Neural cell (in vitro differentiated cells): ENCODE measurements around the gene INF2. TPM values are rescaled to one million over a fixed set of nuclear protein-coding genes. Genes with fewer than 3 reads are reported as not detected.

Source experiments
- H2AFZ ChIP-seq: fragments of 200-600, 300-800 bp; sonication (generic), shearing (Covaris generic); 2 replicates; pipeline ENCODE4 v1.6.0; 2014; ENCODE audit warnings: low read depth, mild to moderate bottlenecking, antibody characterized with exemption, low read length, moderate library complexity
- H3F3A ChIP-seq: fragments of 200-600 bp; shearing (Covaris generic); 2 replicates; pipeline ENCODE4 v1.6.1; 2016; ENCODE audit warnings: mild to moderate bottlenecking, moderate library complexity, mixed read lengths, antibody characterized with exemption, low read length; ENCODE audit not compliant: insufficient read depth, poor library complexity, severe bottlenecking
- H3K27ac ChIP-seq: fragments of 200-600, 300-800 bp; sonication (generic), shearing (Covaris generic); 2 replicates; pipeline ENCODE4 v1.5.1; 2014; ENCODE audit warnings: mild to moderate bottlenecking, low read length, moderate library complexity
- H3K27me3 ChIP-seq: fragments of 300-800, 200-600 bp; sonication (generic), shearing (Covaris generic); 2 replicates; pipeline ENCODE4 v1.6.0; 2014; ENCODE audit warnings: mild to moderate bottlenecking, low read depth, low read length, moderate library complexity; ENCODE audit not compliant: insufficient read depth
- H3K36me3 ChIP-seq: fragments of 300-800, 200-600 bp; sonication (generic), shearing (Covaris generic); 2 replicates; pipeline ENCODE4 v1.5.1; 2014; ENCODE audit warnings: mild to moderate bottlenecking, antibody characterized with exemption, low read length, moderate library complexity; ENCODE audit not compliant: insufficient read depth
- H3K4me2 ChIP-seq: fragments of 300-800, 200-600 bp; sonication (generic), shearing (Covaris generic); 2 replicates; pipeline ENCODE4 v1.6.0; 2014; ENCODE audit warnings: mild to moderate bottlenecking, low read length
- H3K4me3 ChIP-seq: fragments of 300-800, 200-600 bp; sonication (generic), shearing (Covaris generic); 2 replicates; pipeline ENCODE4 v1.5.1; 2014; ENCODE audit warnings: mild to moderate bottlenecking, low read length, moderate library complexity
- H3K79me2 ChIP-seq: fragments of 200-600 bp; shearing (Covaris generic); replicated peaks from 2 replicates; pipeline ENCODE4 v1.6.0; 2014; ENCODE audit warnings: mild to moderate bottlenecking, low read length, moderate library complexity; ENCODE audit not compliant: insufficient read depth
- H3K9ac ChIP-seq: fragments of 300-800, 200-600 bp; sonication (generic), shearing (Covaris generic); 2 replicates; pipeline ENCODE4 v1.6.1; 2016; ENCODE audit warnings: mild to moderate bottlenecking, low read length, mixed read lengths
- H3K9me2 ChIP-seq: fragments of 200-600 bp; shearing (Covaris generic); 2 replicates; pipeline ENCODE4 v1.6.1; 2016; ENCODE audit warnings: mild to moderate bottlenecking, low read length, mixed read lengths; ENCODE audit not compliant: insufficient read depth
- H3K9me3 ChIP-seq: fragments of 200-600, 300-800 bp; sonication (generic), shearing (Covaris generic); 2 replicates; pipeline ENCODE4 v1.6.1; 2016; ENCODE audit warnings: mild to moderate bottlenecking, mixed run types, low read length, moderate library complexity, mixed read lengths
- H4K20me1 ChIP-seq: fragments of 200-600 bp; shearing (Covaris generic); 2 replicates; pipeline ENCODE4 v1.6.1; 2016; ENCODE audit warnings: mild to moderate bottlenecking, mixed run types; ENCODE audit not compliant: insufficient read depth
- EP300 ChIP-seq: fragments of 450-650 bp; conservative IDR thresholded peaks from 2 replicates; pipeline ENCODE4 v1.6.1; 2014; ENCODE audit warnings: antibody characterized with exemption, mild to moderate bottlenecking, moderate library complexity; ENCODE audit not compliant: poor library complexity, severe bottlenecking
- EZH2 ChIP-seq: fragments of 200-600, 300-800 bp; shearing (Covaris generic), sonication (generic); IDR thresholded peaks from 2 replicates; pipeline ENCODE4 v1.6.1; 2014; ENCODE audit warnings: antibody characterized with exemption, low read length, borderline replicate concordance, mild to moderate bottlenecking; ENCODE audit not compliant: insufficient read depth, poor library complexity, severe bottlenecking
- POLR2AphosphoS5 ChIP-seq: IDR thresholded peaks from 2 replicates; pipeline ENCODE4 v1.6.1; 2012
- RAD21 ChIP-seq: fragments of 450-650 bp; conservative IDR thresholded peaks from 2 replicates; pipeline ENCODE4 v1.6.1; 2014; ENCODE audit warnings: antibody characterized with exemption, mild to moderate bottlenecking, moderate library complexity
- SMC3 ChIP-seq: fragments of 450-650 bp; conservative IDR thresholded peaks from 2 replicates; pipeline ENCODE4 v1.6.1; 2014; ENCODE audit warnings: antibody characterized with exemption, mild to moderate bottlenecking, moderate library complexity; ENCODE audit not compliant: poor library complexity
- TAF1 ChIP-seq: IDR thresholded peaks from 2 replicates; pipeline ENCODE4 v1.6.1; 2012; ENCODE audit warnings: low read depth
- polyA plus RNA-seq: library from polyadenylated mRNA; depleted of rRNA; stranded (reverse); fragments of >200 nt; gene quantifications from 2 replicates; pipeline ENCODE4 v1.2.3, GENCODE V29; 2014
- TF ChIP-seq, protein P1 (sequence below): IDR thresholded peaks from 2 replicates; pipeline ENCODE4 v1.6.1; 2012; ENCODE audit warnings: borderline replicate concordance
- TF ChIP-seq, protein P2 (sequence below): fragments of 450-650 bp; IDR thresholded peaks from 2 replicates; pipeline ENCODE4 v1.5.1; 2014; ENCODE audit warnings: antibody characterized with exemption, mild to moderate bottlenecking, moderate library complexity; ENCODE audit not compliant: poor library complexity, severe bottlenecking

Gene INF2
- polyA plus RNA-seq, 1 donor from 2014 or later: 0.02 TPM

DNA sequence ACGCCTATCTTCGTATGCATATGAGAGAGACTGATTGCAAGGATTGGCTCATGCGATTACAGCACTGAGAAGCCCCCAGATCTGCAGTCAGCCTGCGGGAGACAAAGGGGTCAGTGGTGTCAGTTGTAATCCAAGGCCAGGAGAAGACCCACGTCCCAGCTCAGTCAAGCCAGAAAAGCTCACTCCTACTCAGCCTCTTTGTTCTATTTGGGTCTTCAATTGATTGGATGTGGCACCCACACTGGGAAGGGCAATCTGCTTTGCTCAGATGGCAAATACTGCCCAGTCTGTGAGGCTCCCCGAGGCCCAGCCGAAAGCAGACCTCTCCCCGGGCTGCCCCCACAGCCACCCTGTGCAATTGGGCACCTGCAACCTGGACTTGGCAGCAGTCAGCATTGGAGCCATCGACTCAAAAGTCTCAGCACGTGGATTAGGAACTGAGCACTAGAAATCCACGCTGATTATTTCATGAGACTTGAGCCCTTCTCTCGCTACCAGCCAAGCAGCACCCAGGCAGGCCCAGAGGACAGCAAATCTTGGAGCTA, 45.3 kb upstream of the INF2 start:
- no peak overlapping the region for H2AFZ ChIP-seq
- H3K27me3 ChIP-seq: no peaks in the 10 kb centered on the region
- H3F3A ChIP-seq: no peaks in the 10 kb centered on the region
- no peak overlapping the region for H3K9ac ChIP-seq
- no peak for TF ChIP-seq POLR2AphosphoS5
- no peaks in the 10 kb centered on the region for H3K79me2 ChIP-seq
- peaks cover 2% of the 10 kb centered on the region for H3K9me3 ChIP-seq
- H3K36me3 ChIP-seq: no peaks in the 10 kb centered on the region
- H4K20me1 ChIP-seq: no peaks in the 10 kb centered on the region
- no peak overlapping the region for H3K4me2 ChIP-seq
- no peaks in the 10 kb centered on the region for H3K9me2 ChIP-seq
- no peak overlapping the region for H3K4me3 ChIP-seq
- H3K27ac ChIP-seq: peak overlapping the region; percentile 49

DNA sequence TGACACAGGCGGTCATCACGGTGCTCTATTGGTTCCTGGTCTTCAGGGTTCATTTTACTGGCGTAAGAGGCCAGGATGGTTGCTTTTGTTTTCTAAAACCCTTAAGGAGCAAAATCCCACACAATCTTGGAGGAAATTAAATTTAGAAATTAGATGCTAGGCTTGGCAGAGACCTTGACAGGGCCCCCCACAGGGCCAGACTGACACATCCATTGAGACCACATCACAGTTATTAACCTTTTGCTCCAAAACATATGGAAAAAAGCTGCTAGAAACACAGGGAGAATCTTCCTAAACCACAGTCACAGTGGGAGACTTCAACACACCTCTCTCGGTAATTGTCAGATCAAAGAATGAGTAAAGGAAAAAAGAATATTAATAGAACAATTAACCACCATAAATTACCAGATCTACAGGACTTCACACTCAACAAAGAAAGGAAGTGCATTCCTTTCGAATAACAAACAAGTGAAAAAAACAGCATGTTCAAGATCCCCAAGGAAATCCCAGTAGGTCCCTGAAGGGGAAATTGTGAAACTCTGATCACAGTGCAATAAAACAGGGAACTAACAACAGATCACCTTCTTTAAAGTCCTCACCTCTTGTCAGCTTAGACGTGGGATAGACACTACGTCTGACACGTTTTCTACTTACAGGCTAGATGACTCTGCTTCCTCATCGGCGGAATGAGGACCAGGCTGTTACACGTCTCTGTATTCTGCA, 44.6 kb upstream of the INF2 start:
- Histone ChIP-seq H3K4me3 (no peak overlapping the region), H2AFZ (no peak overlapping the region), H3K27me3 (no peaks in the 10 kb centered on the region), H3K27ac (peak overlapping the region; percentile 49), H3K79me2 (no peaks in the 10 kb centered on the region), H3K4me2 (no peak overlapping the region), H3F3A (no peaks in the 10 kb centered on the region), H3K36me3 (no peaks in the 10 kb centered on the region), H4K20me1 (no peaks in the 10 kb centered on the region), H3K9me2 (no peaks in the 10 kb centered on the region), H3K9me3 (peaks cover 2% of the 10 kb centered on the region), H3K9ac (no peak overlapping the region)
- TF ChIP-seq SMC3 (no peak), EZH2 (no peak), EP300 (no peak), RAD21 (no peak), TAF1 (no peak), POLR2AphosphoS5 (no peak)
- TF ChIP-seq, protein P1, sequence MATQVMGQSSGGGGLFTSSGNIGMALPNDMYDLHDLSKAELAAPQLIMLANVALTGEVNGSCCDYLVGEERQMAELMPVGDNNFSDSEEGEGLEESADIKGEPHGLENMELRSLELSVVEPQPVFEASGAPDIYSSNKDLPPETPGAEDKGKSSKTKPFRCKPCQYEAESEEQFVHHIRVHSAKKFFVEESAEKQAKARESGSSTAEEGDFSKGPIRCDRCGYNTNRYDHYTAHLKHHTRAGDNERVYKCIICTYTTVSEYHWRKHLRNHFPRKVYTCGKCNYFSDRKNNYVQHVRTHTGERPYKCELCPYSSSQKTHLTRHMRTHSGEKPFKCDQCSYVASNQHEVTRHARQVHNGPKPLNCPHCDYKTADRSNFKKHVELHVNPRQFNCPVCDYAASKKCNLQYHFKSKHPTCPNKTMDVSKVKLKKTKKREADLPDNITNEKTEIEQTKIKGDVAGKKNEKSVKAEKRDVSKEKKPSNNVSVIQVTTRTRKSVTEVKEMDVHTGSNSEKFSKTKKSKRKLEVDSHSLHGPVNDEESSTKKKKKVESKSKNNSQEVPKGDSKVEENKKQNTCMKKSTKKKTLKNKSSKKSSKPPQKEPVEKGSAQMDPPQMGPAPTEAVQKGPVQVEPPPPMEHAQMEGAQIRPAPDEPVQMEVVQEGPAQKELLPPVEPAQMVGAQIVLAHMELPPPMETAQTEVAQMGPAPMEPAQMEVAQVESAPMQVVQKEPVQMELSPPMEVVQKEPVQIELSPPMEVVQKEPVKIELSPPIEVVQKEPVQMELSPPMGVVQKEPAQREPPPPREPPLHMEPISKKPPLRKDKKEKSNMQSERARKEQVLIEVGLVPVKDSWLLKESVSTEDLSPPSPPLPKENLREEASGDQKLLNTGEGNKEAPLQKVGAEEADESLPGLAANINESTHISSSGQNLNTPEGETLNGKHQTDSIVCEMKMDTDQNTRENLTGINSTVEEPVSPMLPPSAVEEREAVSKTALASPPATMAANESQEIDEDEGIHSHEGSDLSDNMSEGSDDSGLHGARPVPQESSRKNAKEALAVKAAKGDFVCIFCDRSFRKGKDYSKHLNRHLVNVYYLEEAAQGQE: peak; percentile 22
- TF ChIP-seq, protein P2, sequence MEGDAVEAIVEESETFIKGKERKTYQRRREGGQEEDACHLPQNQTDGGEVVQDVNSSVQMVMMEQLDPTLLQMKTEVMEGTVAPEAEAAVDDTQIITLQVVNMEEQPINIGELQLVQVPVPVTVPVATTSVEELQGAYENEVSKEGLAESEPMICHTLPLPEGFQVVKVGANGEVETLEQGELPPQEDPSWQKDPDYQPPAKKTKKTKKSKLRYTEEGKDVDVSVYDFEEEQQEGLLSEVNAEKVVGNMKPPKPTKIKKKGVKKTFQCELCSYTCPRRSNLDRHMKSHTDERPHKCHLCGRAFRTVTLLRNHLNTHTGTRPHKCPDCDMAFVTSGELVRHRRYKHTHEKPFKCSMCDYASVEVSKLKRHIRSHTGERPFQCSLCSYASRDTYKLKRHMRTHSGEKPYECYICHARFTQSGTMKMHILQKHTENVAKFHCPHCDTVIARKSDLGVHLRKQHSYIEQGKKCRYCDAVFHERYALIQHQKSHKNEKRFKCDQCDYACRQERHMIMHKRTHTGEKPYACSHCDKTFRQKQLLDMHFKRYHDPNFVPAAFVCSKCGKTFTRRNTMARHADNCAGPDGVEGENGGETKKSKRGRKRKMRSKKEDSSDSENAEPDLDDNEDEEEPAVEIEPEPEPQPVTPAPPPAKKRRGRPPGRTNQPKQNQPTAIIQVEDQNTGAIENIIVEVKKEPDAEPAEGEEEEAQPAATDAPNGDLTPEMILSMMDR: no peak
